Liver (tissue), 9 donors: ENCODE measurements around the gene SLX9. TPM values are rescaled to one million over a fixed set of nuclear protein-coding genes. Genes with fewer than 3 reads are reported as not detected.

Experiments used
- DNase-seq: peaks from one replicate; pipeline ENCODE4 v3.0.0-alpha.2; 2017; ENCODE audit warnings: low spot score
- H3K27ac ChIP-seq, 2 donors: one replicate each; pipeline ENCODE4 v1.7.0; 2013; ENCODE audit warnings: inconsistent platforms in 2 of 2, low read length in 2 of 2, control low read depth in 1 of 2, low read depth in 1 of 2, mild to moderate bottlenecking in 1 of 2
- H3K27me3 ChIP-seq, 4 donors: one replicate each; pipeline versions ENCODE4 v1.6.1 to v1.7.0; 2013; ENCODE audit warnings: low read length in 3 of 4, inconsistent platforms in 1 of 4, mild to moderate bottlenecking in 1 of 4, moderate library complexity in 1 of 4; ENCODE audit not compliant: control insufficient read depth in 4 of 4, insufficient read depth in 4 of 4
- H3K36me3 ChIP-seq, 4 donors: one replicate each; pipeline versions ENCODE4 v1.6.1 to v1.7.0; 2013; ENCODE audit warnings: low read length in 3 of 4, mild to moderate bottlenecking in 3 of 4, low read depth in 1 of 4, moderate library complexity in 1 of 4; ENCODE audit not compliant: control insufficient read depth in 4 of 4, insufficient read depth in 3 of 4
- H3K4me1 ChIP-seq, 4 donors: one replicate each; pipeline versions ENCODE4 v1.6.1 to v1.7.0; 2013; ENCODE audit warnings: low read length in 3 of 4, mild to moderate bottlenecking in 3 of 4, moderate library complexity in 1 of 4; ENCODE audit not compliant: control insufficient read depth in 4 of 4, insufficient read depth in 4 of 4
- H3K4me3 ChIP-seq, 3 donors: one replicate each; pipeline versions ENCODE4 v1.6.1 to v1.7.0; 2013; ENCODE audit warnings: low read length in 3 of 3, control low read depth in 1 of 3, low read depth in 1 of 3, mild to moderate bottlenecking in 1 of 3
- H3K9ac ChIP-seq, 2 donors: one replicate each; pipeline ENCODE4 v1.7.0; 2013; ENCODE audit warnings: low read length in 2 of 2, mild to moderate bottlenecking in 2 of 2, moderate library complexity in 2 of 2, control low read depth in 1 of 2, low read depth in 1 of 2
- H3K9me3 ChIP-seq, 4 donors: one replicate each; pipeline versions ENCODE4 v1.6.1 to v1.7.0; 2013; ENCODE audit warnings: low read length in 3 of 4; ENCODE audit not compliant: control insufficient read depth in 4 of 4
- CTCF ChIP-seq: fragments of 150-350 bp; IDR thresholded peaks from 2 replicates; pipeline ENCODE4 v1.5.1; 2017; ENCODE audit warnings: improper control_type of control experiment, low read depth, low read length; ENCODE audit not compliant: missing input control
- EGR1 ChIP-seq, 2 donors: IDR thresholded peaks; 2 replicates each; pipeline ENCODE4 v1.6.1; 2016 to 2018; ENCODE audit warnings: antibody characterized with exemption in 2 of 2, low read depth in 2 of 2
- FOXA2 ChIP-seq: IDR thresholded peaks from 2 replicates; pipeline ENCODE4 v1.6.1; 2016; ENCODE audit warnings: antibody characterized with exemption
- GABPA ChIP-seq, 2 donors: IDR thresholded peaks in 1 of 2; conservative IDR thresholded peaks in 1 of 2; 2 replicates each; pipeline ENCODE4 v1.6.1; 2016; ENCODE audit warnings: antibody characterized with exemption in 2 of 2, mild to moderate bottlenecking in 1 of 2, moderate library complexity in 1 of 2
- HNF4A ChIP-seq, 2 donors: conservative IDR thresholded peaks; 2 replicates each; pipeline ENCODE4 v1.6.1; 2016; ENCODE audit warnings: antibody characterized with exemption in 2 of 2, mild to moderate bottlenecking in 2 of 2
- HNF4G ChIP-seq: IDR thresholded peaks from 2 replicates; pipeline ENCODE4 v1.6.1; 2016; ENCODE audit warnings: antibody characterized with exemption
- NR2F2 ChIP-seq: IDR thresholded peaks from 2 replicates; pipeline ENCODE4 v1.6.1; 2016; ENCODE audit warnings: antibody characterized with exemption
- RAD21 ChIP-seq, 2 donors: IDR thresholded peaks; 2 replicates each; pipeline ENCODE4 v1.6.1; 2016; ENCODE audit warnings: antibody characterized with exemption in 2 of 2, mild to moderate bottlenecking in 2 of 2
- REST ChIP-seq: IDR thresholded peaks from 2 replicates; pipeline ENCODE4 v1.6.1; 2016; ENCODE audit warnings: antibody characterized with exemption, mild to moderate bottlenecking
- RXRA ChIP-seq, 2 donors: IDR thresholded peaks; 2 replicates each; pipeline ENCODE4 v1.6.1; 2017 to 2018; ENCODE audit warnings: antibody characterized with exemption in 2 of 2, mild to moderate bottlenecking in 1 of 2
- SP1 ChIP-seq: IDR thresholded peaks from 2 replicates; pipeline ENCODE4 v1.6.1; 2018; ENCODE audit warnings: antibody characterized with exemption, mild to moderate bottlenecking
- TAF1 ChIP-seq: conservative IDR thresholded peaks from 2 replicates; pipeline ENCODE4 v1.6.1; 2016; ENCODE audit warnings: antibody characterized with exemption, mild to moderate bottlenecking
- ZBTB33 ChIP-seq: IDR thresholded peaks from 2 replicates; pipeline ENCODE4 v1.6.1; 2016; ENCODE audit warnings: antibody characterized with exemption
- WGBS: extraction: QIAGEN DNeasy Blood & Tissue Kit; methylation state at CpG from one replicate; pipeline ENCODE4 v1.1.7; 2013; 5-methylcytosine and 5-hydroxymethylcytosine counted together
- polyA plus RNA-seq, 2 donors: library from polyadenylated mRNA; stranded (reverse) in 1 of 2; unstranded in 1 of 2; fragments of 200-250 nt in 1 of 2; fragments of >200 nt in 1 of 2; fragmentation: Nextera tagmentation in 1 of 2; extraction: Ambion mirVana in 1 of 2; gene quantifications; one replicate each; pipeline versions ENCODE4 v1.2.1 to v1.2.3, GENCODE V29; 2013 to 2015
- total RNA-seq, 2 donors: library from RNA; depleted of rRNA; stranded (reverse); fragments of >200 nt; gene quantifications; one replicate each; pipeline ENCODE4 v1.2.3, GENCODE V29; 2014
- donor health status: healthy.
- donor health status: healthy.
- donor health status: healthy.
- donor health status: healthy.
- donor health status: healthy.

SLX9 gene
- total and polyA plus RNA-seq, 4 donors, result 7.5 to 20.3 (median 12.2) TPM

GRCh38 chr21:44921928-44922327, 17.9 kb upstream of the SLX9 start (continued):
- TF ChIP-seq EGR1 (IDR thresholded peaks at IDR 0.05; ENCODE audit: low read depth in 2 of 2), result no peak

- TF ChIP-seq HNF4G (no peak), RXRA (IDR thresholded peaks at IDR 0.05) (no peak), HNF4A (conservative IDR thresholded peaks at IDR 0.05) (no peak), RAD21 (IDR thresholded peaks at IDR 0.05) (no peak), NR2F2 (no peak), ZBTB33 (no peak), REST (no peak), SP1 (no peak), GABPA (IDR thresholded peaks at IDR 0.05 in 1 of 2, conservative IDR thresholded peaks at IDR 0.05 in 1 of 2) (no peak), TAF1 (no peak), FOXA2 (no peak), CTCF (no peak)
- no peaks in the 10 kb centered on the region for H3K9me3 ChIP-seq
- H3K27ac ChIP-seq, result no peak overlapping the region
- no peaks in the 10 kb centered on the region for H3K36me3 ChIP-seq
- H3K4me3 ChIP-seq, result no peak overlapping the region
- peaks cover 0 to 6% (median under 1%) of the 10 kb centered on the region in 4 donors for H3K4me1 ChIP-seq
- H3K9ac ChIP-seq, result no peak overlapping the region
- WGBS, result 82% methylated on average over 10 of the region's 10 CpGs
- no peaks in the 10 kb centered on the region for H3K27me3 ChIP-seq
- DNase-seq, result no peak
These were observed 16.2 kb upstream of the SLX9 start for GRCh38 chr21:44923480-44924084.
